ENCODE data around the gene FLVCR2.

DNA sequence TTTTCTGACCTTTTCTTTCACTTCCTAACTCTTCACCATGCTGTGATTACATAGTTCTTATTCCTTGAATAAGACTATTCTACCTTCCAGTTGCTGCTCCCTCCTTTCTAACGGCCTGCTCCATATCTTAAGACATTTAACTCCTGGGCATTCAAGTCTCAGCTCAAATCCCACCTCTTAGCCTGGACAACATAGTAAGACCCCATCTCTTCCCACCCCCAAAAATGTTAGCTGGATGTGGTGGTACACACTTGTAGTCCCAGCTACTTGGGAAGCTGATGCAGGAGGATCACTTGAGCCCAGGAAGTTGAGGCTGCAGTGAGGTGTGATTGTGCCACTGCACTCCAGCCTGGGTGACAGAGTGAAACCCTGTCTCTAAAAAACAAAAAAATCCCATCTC is 71.4 kb downstream of the FLVCR2 start:
- TF ChIP-seq POLR2A (IDR thresholded peaks at IDR 0.05) = no peak
- TF ChIP-seq, protein P1, sequence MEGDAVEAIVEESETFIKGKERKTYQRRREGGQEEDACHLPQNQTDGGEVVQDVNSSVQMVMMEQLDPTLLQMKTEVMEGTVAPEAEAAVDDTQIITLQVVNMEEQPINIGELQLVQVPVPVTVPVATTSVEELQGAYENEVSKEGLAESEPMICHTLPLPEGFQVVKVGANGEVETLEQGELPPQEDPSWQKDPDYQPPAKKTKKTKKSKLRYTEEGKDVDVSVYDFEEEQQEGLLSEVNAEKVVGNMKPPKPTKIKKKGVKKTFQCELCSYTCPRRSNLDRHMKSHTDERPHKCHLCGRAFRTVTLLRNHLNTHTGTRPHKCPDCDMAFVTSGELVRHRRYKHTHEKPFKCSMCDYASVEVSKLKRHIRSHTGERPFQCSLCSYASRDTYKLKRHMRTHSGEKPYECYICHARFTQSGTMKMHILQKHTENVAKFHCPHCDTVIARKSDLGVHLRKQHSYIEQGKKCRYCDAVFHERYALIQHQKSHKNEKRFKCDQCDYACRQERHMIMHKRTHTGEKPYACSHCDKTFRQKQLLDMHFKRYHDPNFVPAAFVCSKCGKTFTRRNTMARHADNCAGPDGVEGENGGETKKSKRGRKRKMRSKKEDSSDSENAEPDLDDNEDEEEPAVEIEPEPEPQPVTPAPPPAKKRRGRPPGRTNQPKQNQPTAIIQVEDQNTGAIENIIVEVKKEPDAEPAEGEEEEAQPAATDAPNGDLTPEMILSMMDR (IDR thresholded peaks at IDR 0.05 in 4 of 5, conservative IDR thresholded peaks at IDR 0.05 in 1 of 5) = no peak

Measured in gastrocnemius medialis (tissue), 4 donors.